IPS-18a (cell line): ENCODE results near the gene CISD3.

Source experiments
- H3K27ac ChIP-seq: one replicate; pipeline ENCODE4 v1.5.1; 2013; ENCODE audit warnings: low read length
- H3K27me3 ChIP-seq: one replicate; pipeline ENCODE4 v1.6.1; 2013; ENCODE audit warnings: mild to moderate bottlenecking, low read length; ENCODE audit not compliant: control insufficient read depth, insufficient read depth
- H3K36me3 ChIP-seq: one replicate; pipeline ENCODE4 v1.6.1; 2013; ENCODE audit warnings: low read depth, low read length; ENCODE audit not compliant: control insufficient read depth
- H3K4me1 ChIP-seq: one replicate; pipeline ENCODE4 v1.6.1; 2013; ENCODE audit warnings: low read depth, low read length; ENCODE audit not compliant: control insufficient read depth
- H3K4me3 ChIP-seq: one replicate; pipeline ENCODE4 v1.5.1; 2013; ENCODE audit warnings: low read length
- H3K9ac ChIP-seq: one replicate; pipeline ENCODE4 v1.6.1; 2013; ENCODE audit warnings: mild to moderate bottlenecking, low read length, moderate library complexity
- H3K9me3 ChIP-seq: one replicate; pipeline ENCODE4 v1.6.1; 2013; ENCODE audit warnings: low read depth, low read length; ENCODE audit not compliant: control insufficient read depth

The CISD3 gene

GRCh38 chr17:38732376-38733281 lies 2.5 kb downstream of the CISD3 start:
- H3K4me1 ChIP-seq, result peaks cover 4% of the 10 kb centered on the region
- H3K4me3 ChIP-seq, result no peak overlapping the region
- no peak overlapping the region for H3K27ac ChIP-seq

GRCh38 chr17:38733282-38733981 lies 3.3 kb downstream of the CISD3 start:
- H3K27ac ChIP-seq, result no peak overlapping the region
- peaks cover 13% of the 10 kb centered on the region for H3K27me3 ChIP-seq
- no peak overlapping the region for H3K4me3 ChIP-seq
- peaks cover 19% of the 10 kb centered on the region for H3K36me3 ChIP-seq
- H3K9ac ChIP-seq, result no peak overlapping the region
- no peaks in the 10 kb centered on the region for H3K9me3 ChIP-seq
- H3K4me1 ChIP-seq, result peaks cover 4% of the 10 kb centered on the region

More at GRCh38 chr17:38732376-38733281, 2.5 kb downstream of the CISD3 start:
- Histone ChIP-seq H3K36me3 (peaks cover 12% of the 10 kb centered on the region), H3K9me3 (no peaks in the 10 kb centered on the region), H3K27me3 (peaks cover 16% of the 10 kb centered on the region), H3K9ac (no peak overlapping the region)

- H3K36me3 ChIP-seq, result peaks cover 28% of the 10 kb centered on the region
- peaks cover 3% of the 10 kb centered on the region for H3K4me1 ChIP-seq
- no peak overlapping the region for H3K4me3 ChIP-seq
- peaks cover 5% of the 10 kb centered on the region for H3K27me3 ChIP-seq
- no peak overlapping the region for H3K9ac ChIP-seq
- no peak overlapping the region for H3K27ac ChIP-seq
- no peaks in the 10 kb centered on the region for H3K9me3 ChIP-seq
These were observed 4.1 kb downstream of the CISD3 start for GRCh38 chr17:38733982-38734973.

- Histone ChIP-seq H3K27ac (no peak overlapping the region), H3K4me1 (no peaks in the 10 kb centered on the region), H3K9me3 (no peaks in the 10 kb centered on the region), H3K9ac (no peak overlapping the region), H3K36me3 (peaks cover 36% of the 10 kb centered on the region), H3K4me3 (no peak overlapping the region), H3K27me3 (no peaks in the 10 kb centered on the region)
These were observed 5.2 kb downstream of the CISD3 start for GRCh38 chr17:38735161-38735997.

GRCh38 chr17:38738007-38738662 lies 8.0 kb downstream of the CISD3 start:
- Histone ChIP-seq H3K9me3 (no peaks in the 10 kb centered on the region), H3K4me1 (peaks cover 5% of the 10 kb centered on the region), H3K27me3 (no peaks in the 10 kb centered on the region), H3K36me3 (peaks cover 36% of the 10 kb centered on the region), H3K4me3 (no peak overlapping the region), H3K27ac (no peak overlapping the region), H3K9ac (no peak overlapping the region)

- H3K4me1 ChIP-seq, result peaks cover 9% of the 10 kb centered on the region
- no peaks in the 10 kb centered on the region for H3K27me3 ChIP-seq
- no peak overlapping the region for H3K4me3 ChIP-seq
- H3K27ac ChIP-seq, result no peak overlapping the region
- no peaks in the 10 kb centered on the region for H3K9me3 ChIP-seq
- H3K36me3 ChIP-seq, result peaks cover 36% of the 10 kb centered on the region
- H3K9ac ChIP-seq, result no peak overlapping the region
These were observed 8.5 kb downstream of the CISD3 start for GRCh38 chr17:38738686-38739085.

GRCh38 chr17:38739305-38739704 lies 9.2 kb downstream of the CISD3 start:
- no peaks in the 10 kb centered on the region for H3K9me3 ChIP-seq
- H3K36me3 ChIP-seq, result peaks cover 35% of the 10 kb centered on the region
- peaks cover 14% of the 10 kb centered on the region for H3K4me1 ChIP-seq
- H3K27me3 ChIP-seq, result no peaks in the 10 kb centered on the region
- no peak overlapping the region for H3K27ac ChIP-seq
- H3K9ac ChIP-seq, result no peak overlapping the region
- H3K4me3 ChIP-seq, result no peak overlapping the region

- Histone ChIP-seq H3K9ac (no peak overlapping the region), H3K4me1 (peaks cover 14% of the 10 kb centered on the region), H3K27me3 (no peaks in the 10 kb centered on the region), H3K4me3 (no peak overlapping the region), H3K36me3 (peaks cover 30% of the 10 kb centered on the region), H3K9me3 (no peaks in the 10 kb centered on the region), H3K27ac (no peak overlapping the region)
These were observed 9.9 kb downstream of the CISD3 start for GRCh38 chr17:38740044-38740443.

- Histone ChIP-seq H3K4me1 (peaks cover 17% of the 10 kb centered on the region), H3K9me3 (no peaks in the 10 kb centered on the region), H3K27ac (peak overlapping the region; percentile 22), H3K27me3 (no peaks in the 10 kb centered on the region), H3K9ac (no peak overlapping the region), H3K36me3 (peaks cover 28% of the 10 kb centered on the region), H3K4me3 (no peak overlapping the region)
These were observed 10.7 kb downstream of the CISD3 start for GRCh38 chr17:38740806-38741205.

- Histone ChIP-seq H3K27ac (no peak overlapping the region), H3K4me1 (peaks cover 24% of the 10 kb centered on the region), H3K36me3 (peaks cover 24% of the 10 kb centered on the region), H3K9me3 (no peaks in the 10 kb centered on the region), H3K27me3 (no peaks in the 10 kb centered on the region), H3K9ac (no peak overlapping the region), H3K4me3 (no peak overlapping the region)
These were observed 11.3 kb downstream of the CISD3 start for GRCh38 chr17:38741461-38741860.
